AG08395 (cell line): ENCODE measurements around the gene C14orf180.
"Not testable (repeated sequence)": the region's sequence is repeated elsewhere in the genome, so short reads cannot be mapped to it uniquely, and the experiment has no call there.

Experiments used
- DNase-seq: peaks from one replicate; pipeline ENCODE4 v3.0.0; 2012; ENCODE audit warnings: mixed read lengths, low spot score

Gene C14orf180

GRCh38 chr14:104578321-104578720 is 1.2 kb upstream of the C14orf180 start:
- DNase-seq: no peak

- DNase-seq: not testable (repeated sequence)
Measured at GRCh38 chr14:104579939-104580338, 375 bp downstream of the C14orf180 start.

GRCh38 chr14:104580961-104581360 is 1.4 kb downstream of the C14orf180 start:
- DNase-seq: no peak

GRCh38 chr14:104581521-104581920 is 2.0 kb downstream of the C14orf180 start:
- DNase-seq: no peak

- no peak for DNase-seq
Measured at GRCh38 chr14:104582005-104582404, 2.4 kb downstream of the C14orf180 start.

GRCh38 chr14:104582662-104583061 is 3.1 kb downstream of the C14orf180 start:
- no peak for DNase-seq

GRCh38 chr14:104583424-104584306 is 4.1 kb downstream of the C14orf180 start:
- DNase-seq: no peak

GRCh38 chr14:104584557-104584956 is 5.0 kb downstream of the C14orf180 start:
- no peak for DNase-seq

GRCh38 chr14:104585966-104586697 is 6.6 kb downstream of the C14orf180 start:
- no peak for DNase-seq

GRCh38 chr14:104586832-104587620 is 7.5 kb downstream of the C14orf180 start:
- peak; percentile 25 for DNase-seq

- DNase-seq: no peak
Measured at GRCh38 chr14:104587641-104588040, 8.1 kb downstream of the C14orf180 start.

- DNase-seq: no peak
Measured at GRCh38 chr14:104588066-104588857, 8.7 kb downstream of the C14orf180 start.

- no peak for DNase-seq
Measured at GRCh38 chr14:104589338-104590195, 10.0 kb downstream of the C14orf180 start.

- DNase-seq: no peak
Measured at GRCh38 chr14:104590240-104590965, 10.8 kb downstream of the C14orf180 start.

GRCh38 chr14:104591031-104591430 is 11.5 kb downstream of the C14orf180 start:
- DNase-seq: no peak

- no peak for DNase-seq
Measured at GRCh38 chr14:104591506-104592291, 12.1 kb downstream of the C14orf180 start.

GRCh38 chr14:104592292-104592672 is 12.7 kb downstream of the C14orf180 start:
- no peak for DNase-seq

- no peak for DNase-seq
Measured at GRCh38 chr14:104592785-104593184, 13.2 kb downstream of the C14orf180 start.

- no peak for DNase-seq
Measured at GRCh38 chr14:104593241-104593701, 13.7 kb downstream of the C14orf180 start.
